Measurements from ENCODE around the gene KIF16B. TPM values are rescaled to one million over a fixed set of nuclear protein-coding genes. Genes with fewer than 3 reads are reported as not detected.
"Not testable (repeated sequence)": the region's sequence is repeated elsewhere in the genome, so short reads cannot be mapped to it uniquely, and the experiment has no call there.

KIF16B gene
- total RNA-seq, 1 donor from 2014 or later = 27.0 TPM

GRCh38 chr20:16262594-16262993 is 310.7 kb downstream of the KIF16B start:
- no peaks in the 10 kb centered on the region for H3K4me1 Mint-ChIP-seq (ENCODE audit: low read depth, unreplicated experiment)
- TF ChIP-seq CTCF (IDR thresholded peaks at IDR 0.05; ENCODE audit: partially characterized antibody, unreplicated experiment) = no peak
- H3K27me3 Mint-ChIP-seq (ENCODE audit: unreplicated experiment) = peaks cover 2% of the 10 kb centered on the region
- H3K27ac Mint-ChIP-seq (ENCODE audit: unreplicated experiment) = no peak overlapping the region
- H3K4me3 Mint-ChIP-seq (ENCODE audit: unreplicated experiment) = no peak overlapping the region
- peaks cover 20% of the 10 kb centered on the region for H3K36me3 Mint-ChIP-seq (ENCODE audit: unreplicated experiment)
- DNase-seq = no peak
- peaks cover 16% of the 10 kb centered on the region for H3K9me3 Mint-ChIP-seq (ENCODE audit: unreplicated experiment)

GRCh38 chr20:16261733-16262273 is 311.4 kb downstream of the KIF16B start:
- peaks cover 13% of the 10 kb centered on the region for H3K9me3 Mint-ChIP-seq (ENCODE audit: unreplicated experiment)
- no peaks in the 10 kb centered on the region for H3K4me1 Mint-ChIP-seq (ENCODE audit: low read depth, unreplicated experiment)

GRCh38 chr20:16260911-16261310 is 312.3 kb downstream of the KIF16B start:
- no peak for TF ChIP-seq CTCF (IDR thresholded peaks at IDR 0.05; ENCODE audit: partially characterized antibody, unreplicated experiment)
- Mint-ChIP-seq H3K36me3 (ENCODE audit: unreplicated experiment) (peaks cover 6% of the 10 kb centered on the region), H3K4me1 (ENCODE audit: low read depth, unreplicated experiment) (no peaks in the 10 kb centered on the region), H3K27ac (ENCODE audit: unreplicated experiment) (no peak overlapping the region), H3K27me3 (ENCODE audit: unreplicated experiment) (peaks cover 2% of the 10 kb centered on the region), H3K4me3 (ENCODE audit: unreplicated experiment) (no peak overlapping the region), H3K9me3 (ENCODE audit: unreplicated experiment) (peaks cover 10% of the 10 kb centered on the region)
- no peak for DNase-seq

More at GRCh38 chr20:16261733-16262273, 311.4 kb downstream of the KIF16B start:
- DNase-seq = no peak
- Mint-ChIP-seq H3K4me3 (ENCODE audit: unreplicated experiment) (no peak overlapping the region), H3K27ac (ENCODE audit: unreplicated experiment) (no peak overlapping the region), H3K27me3 (ENCODE audit: unreplicated experiment) (peaks cover 2% of the 10 kb centered on the region), H3K36me3 (ENCODE audit: unreplicated experiment) (peaks cover 14% of the 10 kb centered on the region)
- TF ChIP-seq CTCF (IDR thresholded peaks at IDR 0.05; ENCODE audit: partially characterized antibody, unreplicated experiment) = no peak

GRCh38 chr20:16260133-16260532 is 313.1 kb downstream of the KIF16B start:
- H3K27me3 Mint-ChIP-seq (ENCODE audit: unreplicated experiment); H3K4me3 Mint-ChIP-seq (ENCODE audit: unreplicated experiment); DNase-seq; H3K9me3 Mint-ChIP-seq (ENCODE audit: unreplicated experiment); H3K27ac Mint-ChIP-seq (ENCODE audit: unreplicated experiment); H3K4me1 Mint-ChIP-seq (ENCODE audit: low read depth, unreplicated experiment); H3K36me3 Mint-ChIP-seq (ENCODE audit: unreplicated experiment): not testable (repeated sequence)

- peaks cover 4% of the 10 kb centered on the region for H3K9me3 Mint-ChIP-seq (ENCODE audit: unreplicated experiment)
- DNase-seq = no peak
Measured at GRCh38 chr20:16258766-16259165, 314.5 kb downstream of the KIF16B start.

More at GRCh38 chr20:16258766-16259165, 314.5 kb downstream of the KIF16B start:
- no peaks in the 10 kb centered on the region for H3K36me3 Mint-ChIP-seq (ENCODE audit: unreplicated experiment)
- H3K27me3 Mint-ChIP-seq (ENCODE audit: unreplicated experiment) = no peaks in the 10 kb centered on the region
- no peak for TF ChIP-seq CTCF (IDR thresholded peaks at IDR 0.05; ENCODE audit: partially characterized antibody, unreplicated experiment)
- H3K4me1 Mint-ChIP-seq (ENCODE audit: low read depth, unreplicated experiment) = no peaks in the 10 kb centered on the region
- no peak overlapping the region for H3K27ac Mint-ChIP-seq (ENCODE audit: unreplicated experiment)
- no peak overlapping the region for H3K4me3 Mint-ChIP-seq (ENCODE audit: unreplicated experiment)
